Measurements from ENCODE around the gene MATN1.

Gene MATN1

GRCh38 chr1:30751830-30752650 is 28.7 kb upstream of the MATN1 start:
- TF ChIP-seq, protein P1, sequence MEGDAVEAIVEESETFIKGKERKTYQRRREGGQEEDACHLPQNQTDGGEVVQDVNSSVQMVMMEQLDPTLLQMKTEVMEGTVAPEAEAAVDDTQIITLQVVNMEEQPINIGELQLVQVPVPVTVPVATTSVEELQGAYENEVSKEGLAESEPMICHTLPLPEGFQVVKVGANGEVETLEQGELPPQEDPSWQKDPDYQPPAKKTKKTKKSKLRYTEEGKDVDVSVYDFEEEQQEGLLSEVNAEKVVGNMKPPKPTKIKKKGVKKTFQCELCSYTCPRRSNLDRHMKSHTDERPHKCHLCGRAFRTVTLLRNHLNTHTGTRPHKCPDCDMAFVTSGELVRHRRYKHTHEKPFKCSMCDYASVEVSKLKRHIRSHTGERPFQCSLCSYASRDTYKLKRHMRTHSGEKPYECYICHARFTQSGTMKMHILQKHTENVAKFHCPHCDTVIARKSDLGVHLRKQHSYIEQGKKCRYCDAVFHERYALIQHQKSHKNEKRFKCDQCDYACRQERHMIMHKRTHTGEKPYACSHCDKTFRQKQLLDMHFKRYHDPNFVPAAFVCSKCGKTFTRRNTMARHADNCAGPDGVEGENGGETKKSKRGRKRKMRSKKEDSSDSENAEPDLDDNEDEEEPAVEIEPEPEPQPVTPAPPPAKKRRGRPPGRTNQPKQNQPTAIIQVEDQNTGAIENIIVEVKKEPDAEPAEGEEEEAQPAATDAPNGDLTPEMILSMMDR (IDR thresholded peaks at IDR 0.05; ENCODE audit: borderline replicate concordance, insufficient read depth, low read depth, low read length): peak; percentile 14; the same call in 1 of the 2 replicates
- peak overlapping the region; percentile 96 for H3K4me3 ChIP-seq (ENCODE audit: low read depth, low read length)

GRCh38 chr1:30750731-30751291 is 27.4 kb upstream of the MATN1 start:
- peak overlapping the region; percentile 96 for H3K4me3 ChIP-seq (ENCODE audit: low read depth, low read length)
- TF ChIP-seq, protein P1 (IDR thresholded peaks at IDR 0.05; ENCODE audit: borderline replicate concordance, insufficient read depth, low read depth, low read length): no peak

DNA sequence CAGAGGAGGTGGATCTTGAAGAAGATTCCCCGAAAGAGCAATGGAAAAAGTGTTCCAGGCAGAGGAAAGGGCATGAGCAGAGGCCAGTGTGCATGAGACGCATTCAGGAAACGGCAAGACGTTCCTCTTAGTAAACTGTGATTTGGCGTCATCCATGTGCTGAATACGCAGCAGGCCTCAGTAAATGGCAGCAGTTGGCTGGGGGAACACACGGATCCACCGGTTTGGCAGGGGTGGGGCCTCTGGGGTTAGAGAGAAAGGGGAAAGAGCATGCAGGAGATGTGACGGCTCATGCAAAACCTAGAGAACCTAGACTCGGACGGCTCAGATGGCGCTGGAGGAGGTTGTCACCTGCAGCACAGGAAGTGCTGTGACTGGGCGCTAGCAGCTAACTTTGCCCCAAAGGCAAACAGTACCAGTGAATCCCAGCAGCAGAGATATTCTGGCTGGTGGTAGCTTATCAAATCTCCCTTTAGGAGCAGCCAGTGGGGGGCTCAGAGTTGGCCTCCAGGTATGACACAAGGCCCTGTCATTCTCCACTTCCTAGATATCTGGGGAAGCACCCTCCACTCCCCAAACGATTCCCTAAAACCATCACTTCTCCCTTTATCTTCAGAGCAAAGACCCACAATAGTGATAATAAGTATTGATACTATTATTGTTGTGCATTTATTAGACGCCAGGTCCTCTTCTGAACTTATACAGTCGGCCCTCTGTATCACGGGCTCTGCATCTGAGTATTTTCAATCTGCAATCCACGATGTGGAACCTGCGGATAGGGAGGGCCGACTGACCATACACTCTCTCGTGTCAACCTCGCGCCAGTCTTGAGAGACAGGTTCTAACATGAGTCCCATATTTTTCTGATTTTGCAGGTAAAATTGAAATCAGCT is 26.6 kb upstream of the MATN1 start:
- TF ChIP-seq, protein P1 (IDR thresholded peaks at IDR 0.05; ENCODE audit: borderline replicate concordance, insufficient read depth, low read depth, low read length): no peak
- peak overlapping the region; percentile 33 for H3K4me3 ChIP-seq (ENCODE audit: low read depth, low read length)

GRCh38 chr1:30748699-30749401 is 25.5 kb upstream of the MATN1 start:
- peak overlapping the region; percentile 37 for H3K4me3 ChIP-seq (ENCODE audit: low read depth, low read length)
- TF ChIP-seq, protein P1 (IDR thresholded peaks at IDR 0.05; ENCODE audit: borderline replicate concordance, insufficient read depth, low read depth, low read length): no peak

GRCh38 chr1:30748098-30748698 is 24.8 kb upstream of the MATN1 start:
- TF ChIP-seq, protein P1 (IDR thresholded peaks at IDR 0.05; ENCODE audit: borderline replicate concordance, insufficient read depth, low read depth, low read length): no peak
- peak overlapping the region; percentile 37 for H3K4me3 ChIP-seq (ENCODE audit: low read depth, low read length)

Measured in GM12875 (cell line).